Mesothelial cell of epicardium (in vitro differentiated cells): Measurements from ENCODE around the gene ZNF668. TPM values are rescaled to one million over a fixed set of nuclear protein-coding genes. Genes with fewer than 3 reads are reported as not detected.

Experiments
- DNase-seq, 2 experiments: peaks; one replicate each; pipeline ENCODE4 v3.0.0; 2021; ENCODE audit warnings: low spot score in 2 of 2; ENCODE audit not compliant: unreplicated experiment in 2 of 2
- H3K27ac Mint-ChIP-seq: 2 replicates; pipeline ENCODE4 v1.8.0; 2021; ENCODE audit warnings: mixed read lengths
- H3K27me3 Mint-ChIP-seq: 2 replicates; pipeline ENCODE4 v1.8.0; 2021; ENCODE audit warnings: low read depth, mixed read lengths
- H3K36me3 Mint-ChIP-seq: 2 replicates; pipeline ENCODE4 v1.8.0; 2021; ENCODE audit warnings: mixed read lengths
- H3K4me1 Mint-ChIP-seq: 2 replicates; pipeline ENCODE4 v1.8.0; 2021; ENCODE audit warnings: mixed read lengths
- H3K4me3 Mint-ChIP-seq: 2 replicates; pipeline ENCODE4 v1.8.0; 2021; ENCODE audit warnings: mild to moderate bottlenecking, moderate library complexity, mixed read lengths
- H3K9me3 Mint-ChIP-seq: 2 replicates; pipeline ENCODE4 v1.8.0; 2021; ENCODE audit warnings: mixed read lengths
- total RNA-seq: library from RNA; stranded (reverse); gene quantifications from 3 replicates; pipeline ENCODE4 v1.2.1, GENCODE V29; 2021
- TF ChIP-seq, protein P1 (sequence below): fragments of 200-600 bp; sonication (generic); IDR thresholded peaks from one replicate; pipeline ENCODE4 v1.5.0; 2021; ENCODE audit warnings: antibody characterized with exemption; ENCODE audit not compliant: unreplicated experiment

ZNF668 gene
- total RNA-seq, 1 donor from 2014 or later = 12.8 TPM

DNA sequence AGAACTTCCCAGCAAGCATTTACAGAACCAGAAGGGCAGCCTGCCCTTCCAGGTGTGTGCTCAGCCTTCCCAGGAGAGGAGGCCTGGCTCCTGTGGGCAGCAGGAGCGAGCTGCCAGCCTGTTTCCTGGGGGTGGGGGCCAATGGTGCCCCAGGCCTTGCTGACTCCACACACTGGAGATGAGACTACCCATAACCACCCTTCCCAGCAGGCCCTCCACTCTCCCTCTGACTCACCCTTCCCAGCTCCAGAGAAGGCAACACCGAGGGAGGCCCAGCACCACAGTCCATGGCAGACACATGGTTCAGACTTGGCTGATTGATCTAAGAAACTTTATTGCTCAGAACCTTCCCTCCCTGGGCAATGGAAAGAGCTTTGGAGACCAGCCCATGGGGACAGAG lies 16.5 kb upstream of the ZNF668 start:
- Mint-ChIP-seq H3K27ac (no peak overlapping the region), H3K27me3 (no peaks in the 10 kb centered on the region), H3K36me3 (peaks cover 2% of the 10 kb centered on the region), H3K4me1 (peaks cover 11% of the 10 kb centered on the region), H3K4me3 (no peak overlapping the region), H3K9me3 (peaks cover 2% of the 10 kb centered on the region)
- no peak for DNase-seq
- TF ChIP-seq, protein P1, sequence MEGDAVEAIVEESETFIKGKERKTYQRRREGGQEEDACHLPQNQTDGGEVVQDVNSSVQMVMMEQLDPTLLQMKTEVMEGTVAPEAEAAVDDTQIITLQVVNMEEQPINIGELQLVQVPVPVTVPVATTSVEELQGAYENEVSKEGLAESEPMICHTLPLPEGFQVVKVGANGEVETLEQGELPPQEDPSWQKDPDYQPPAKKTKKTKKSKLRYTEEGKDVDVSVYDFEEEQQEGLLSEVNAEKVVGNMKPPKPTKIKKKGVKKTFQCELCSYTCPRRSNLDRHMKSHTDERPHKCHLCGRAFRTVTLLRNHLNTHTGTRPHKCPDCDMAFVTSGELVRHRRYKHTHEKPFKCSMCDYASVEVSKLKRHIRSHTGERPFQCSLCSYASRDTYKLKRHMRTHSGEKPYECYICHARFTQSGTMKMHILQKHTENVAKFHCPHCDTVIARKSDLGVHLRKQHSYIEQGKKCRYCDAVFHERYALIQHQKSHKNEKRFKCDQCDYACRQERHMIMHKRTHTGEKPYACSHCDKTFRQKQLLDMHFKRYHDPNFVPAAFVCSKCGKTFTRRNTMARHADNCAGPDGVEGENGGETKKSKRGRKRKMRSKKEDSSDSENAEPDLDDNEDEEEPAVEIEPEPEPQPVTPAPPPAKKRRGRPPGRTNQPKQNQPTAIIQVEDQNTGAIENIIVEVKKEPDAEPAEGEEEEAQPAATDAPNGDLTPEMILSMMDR = no peak

DNA sequence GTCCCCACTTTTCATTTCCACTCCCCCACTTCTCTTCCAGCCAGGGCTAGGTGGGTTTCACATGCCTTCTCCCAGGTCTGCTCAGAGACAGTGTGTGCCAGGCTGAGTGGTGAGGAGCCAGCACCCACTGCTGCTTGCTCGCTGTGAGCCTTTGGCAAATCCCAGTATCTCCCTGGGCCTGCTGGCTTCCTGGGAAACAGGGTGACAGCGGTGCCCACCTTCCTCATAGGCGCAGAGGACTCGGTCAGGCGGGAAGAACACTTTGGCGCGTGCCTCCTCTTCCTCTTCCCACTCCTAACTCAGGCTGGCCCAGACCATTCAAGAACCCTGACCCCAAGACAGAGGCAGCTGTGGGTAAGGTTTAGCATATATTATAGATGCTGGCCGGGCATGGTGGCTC lies 15.2 kb upstream of the ZNF668 start:
- Mint-ChIP-seq H3K27me3 (no peaks in the 10 kb centered on the region), H3K27ac (no peak overlapping the region), H3K4me3 (no peak overlapping the region), H3K9me3 (no peaks in the 10 kb centered on the region), H3K4me1 (peaks cover 8% of the 10 kb centered on the region), H3K36me3 (peaks cover 2% of the 10 kb centered on the region)
- TF ChIP-seq, protein P1 = no peak
- DNase-seq = no peak

DNA sequence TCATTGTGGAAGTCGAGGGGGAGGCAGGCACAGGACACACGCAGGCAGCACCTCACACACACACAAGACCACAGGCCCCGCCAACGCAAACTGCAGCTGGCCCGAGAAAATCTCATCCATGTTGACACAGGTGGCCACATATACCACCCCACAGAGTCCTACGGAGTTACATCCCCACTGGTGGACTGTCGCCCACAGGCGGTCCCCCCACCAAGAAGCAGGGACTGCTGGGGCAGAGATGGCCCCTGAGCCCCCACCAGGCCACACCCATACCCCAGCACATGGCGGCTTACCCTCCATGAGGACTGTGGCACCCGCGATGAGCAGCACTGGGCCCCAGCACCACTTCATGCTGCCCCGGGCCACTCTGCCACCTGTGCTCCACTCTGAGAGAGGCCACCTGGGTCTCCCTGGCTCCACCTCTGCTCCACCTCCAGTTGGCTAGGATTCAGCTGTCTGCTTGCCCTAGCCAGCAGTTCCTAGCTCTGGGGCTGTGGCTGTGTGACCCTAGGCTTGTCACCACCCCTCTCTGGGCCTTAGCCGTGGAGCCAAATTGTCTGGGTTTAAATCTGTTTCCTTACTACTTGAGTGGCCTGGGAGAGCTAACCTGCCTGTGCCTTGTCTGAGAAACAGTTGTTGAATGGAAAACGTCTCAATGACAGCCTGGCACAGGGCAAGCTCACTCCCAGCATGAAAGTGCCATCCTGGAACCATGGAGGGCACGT lies 14.6 kb upstream of the ZNF668 start, which contains the start of gene PRSS53:
Gene PRSS53 (minus strand): TSS at position 485 of the 725 bp plus-strand sequence. CDS start 134 bp downstream, at position 351.
- peaks cover 3% of the 10 kb centered on the region for H3K4me1 Mint-ChIP-seq
- TF ChIP-seq, protein P1 = no peak
- no peak within 1 kb of the TSS for H3K27ac Mint-ChIP-seq
- H3K36me3 Mint-ChIP-seq = peaks cover 2% of the 10 kb centered on the region
- no peak for DNase-seq
- no peak within 1 kb of the TSS for H3K4me3 Mint-ChIP-seq
- no peaks in the 10 kb centered on the region for H3K9me3 Mint-ChIP-seq
- H3K27me3 Mint-ChIP-seq = no peaks in the 10 kb centered on the region

DNA sequence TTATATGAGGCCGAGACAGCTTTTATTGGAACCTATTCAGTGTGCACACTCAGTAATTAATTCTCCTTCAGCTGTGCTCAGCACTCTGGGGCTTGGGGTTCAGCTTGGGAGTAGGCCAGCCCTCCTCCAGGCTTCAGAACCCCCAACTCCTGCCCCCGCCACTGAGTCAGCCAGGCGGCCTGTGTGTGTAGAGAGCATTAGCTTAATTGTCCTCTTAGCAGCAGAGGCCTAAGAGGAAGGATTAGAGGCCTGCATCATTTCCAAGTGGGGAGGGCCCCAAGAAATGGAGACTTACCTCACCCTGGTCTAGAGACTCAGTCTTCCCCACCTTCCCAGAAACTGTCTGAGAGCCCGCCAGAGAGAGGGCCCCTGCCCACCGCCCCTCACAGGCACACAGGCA lies 13.9 kb upstream of the ZNF668 start:
- Mint-ChIP-seq H3K4me3 (no peak overlapping the region), H3K27ac (no peak overlapping the region), H3K36me3 (peaks cover 2% of the 10 kb centered on the region), H3K4me1 (no peaks in the 10 kb centered on the region), H3K27me3 (no peaks in the 10 kb centered on the region), H3K9me3 (no peaks in the 10 kb centered on the region)
- no peak for DNase-seq
- TF ChIP-seq, protein P1 = no peak

DNA sequence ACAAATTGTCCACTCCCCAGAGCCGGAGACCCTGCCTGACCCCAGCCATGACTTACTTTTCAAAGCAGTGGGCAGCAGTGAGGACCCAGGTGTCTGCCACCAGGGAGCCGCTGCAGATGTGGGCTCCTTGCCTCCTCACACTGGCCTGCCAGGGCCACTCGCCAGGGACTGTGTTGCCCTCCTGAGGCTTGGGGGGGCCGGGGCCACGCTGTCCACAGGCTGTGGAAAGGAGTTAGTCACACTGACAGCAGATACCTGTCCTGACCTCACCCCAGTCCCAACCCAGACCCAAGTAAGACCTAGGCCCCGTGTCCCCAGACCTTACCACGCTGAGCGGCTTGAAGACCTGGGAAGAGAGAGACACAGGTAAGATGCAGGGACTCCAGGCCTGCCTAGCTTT lies 13.4 kb upstream of the ZNF668 start:
- no peaks in the 10 kb centered on the region for H3K9me3 Mint-ChIP-seq
- no peak for DNase-seq
- H3K4me3 Mint-ChIP-seq = no peak overlapping the region
- H3K27me3 Mint-ChIP-seq = no peaks in the 10 kb centered on the region
- no peaks in the 10 kb centered on the region for H3K4me1 Mint-ChIP-seq
- TF ChIP-seq, protein P1 = no peak
- no peak overlapping the region for H3K27ac Mint-ChIP-seq
- H3K36me3 Mint-ChIP-seq = peaks cover 2% of the 10 kb centered on the region
